WTC11 (cell line): Measurements from ENCODE around the gene MARCHF4. TPM values are rescaled to one million over a fixed set of nuclear protein-coding genes. Genes with fewer than 3 reads are reported as not detected.
A peak's percentile ranks its signal among the peaks of the same experiment; 100 is the strongest.

ENCODE experiments used
- ATAC-seq: fragments of 200-7000 bp; cut with Tn5 transposase; 2 replicates; pipeline ENCODE4 v1.10.0; 2021; ENCODE audit warnings: mild to moderate bottlenecking, moderate library complexity
- CTCF ChIA-PET: fragments of 300-600 bp; sonication (Branson Sonifier 250); formaldehyde crosslinking; loops from one replicate; lab custom pipeline; 2021; ENCODE audit warnings: antibody characterized with exemption; lab: Charles Lee
- POLR2A ChIA-PET: fragments of 350-600 bp; sonication (Branson Sonifier 250); formaldehyde crosslinking; loops from one replicate; lab custom pipeline; 2021; ENCODE audit warnings: antibody characterized with exemption; lab: Charles Lee
- DNase-seq: peaks from one replicate; pipeline ENCODE4 v3.0.0; 2021; ENCODE audit warnings: low spot score
- H3K27ac Mint-ChIP-seq: 2 replicates; pipeline ENCODE4 v1.8.0; 2021; ENCODE audit warnings: mixed read lengths
- H3K27me3 Mint-ChIP-seq: 2 replicates; pipeline ENCODE4 v1.8.0; 2021; ENCODE audit warnings: low read depth, mild to moderate bottlenecking, moderate library complexity, mixed read lengths
- H3K36me3 Mint-ChIP-seq: 2 replicates; pipeline ENCODE4 v1.8.0; 2021; ENCODE audit warnings: mixed read lengths
- H3K4me1 Mint-ChIP-seq: 2 replicates; pipeline ENCODE4 v1.8.0; 2022; ENCODE audit warnings: mixed read lengths
- H3K4me3 Mint-ChIP-seq: 2 replicates; pipeline ENCODE4 v1.8.0; 2021; ENCODE audit warnings: mild to moderate bottlenecking, moderate library complexity, mixed read lengths
- H3K9me3 Mint-ChIP-seq: 2 replicates; pipeline ENCODE4 v1.8.0; 2021; ENCODE audit warnings: mixed read lengths
- CTCF ChIP-seq: fragments of 200-600 bp; IDR thresholded peaks from 2 replicates; pipeline ENCODE4 v1.8.0; 2022; ENCODE audit warnings: antibody characterized with exemption
- ERG ChIP-seq: fragments of 250-450 bp; sonication (Bioruptor Pico); IDR thresholded peaks from 2 replicates; pipeline ENCODE4 v1.8.0; 2021; ENCODE audit warnings: mild to moderate bottlenecking
- FOXK1 ChIP-seq: sonication (generic); formaldehyde crosslinking; IDR thresholded peaks from 2 replicates; pipeline ENCODE4 v1.8.0; 2022; ENCODE audit warnings: mild to moderate bottlenecking, moderate library complexity, missing genetic modification reagents
- FOXP1 ChIP-seq: sonication (generic); formaldehyde crosslinking; IDR thresholded peaks from 2 replicates; pipeline ENCODE4 v1.8.0; 2022; ENCODE audit warnings: missing genetic modification reagents, mild to moderate bottlenecking, moderate library complexity, borderline replicate concordance
- GTF2I ChIP-seq: fragments of 250-450 bp; sonication (Bioruptor Pico); conservative IDR thresholded peaks from 2 replicates; pipeline ENCODE4 v1.4.0; 2021; ENCODE audit warnings: mild to moderate bottlenecking
- IRF2 ChIP-seq: sonication (generic); formaldehyde crosslinking; IDR thresholded peaks from 2 replicates; pipeline ENCODE4 v1.8.0; 2022; ENCODE audit warnings: low read depth, missing genetic modification reagents, borderline replicate concordance
- NFYB ChIP-seq: sonication (generic); formaldehyde crosslinking; conservative IDR thresholded peaks from 2 replicates; pipeline ENCODE4 v1.8.0; 2022; ENCODE audit warnings: low read depth, missing genetic modification reagents
- NR2C2 ChIP-seq: sonication (generic); formaldehyde crosslinking; IDR thresholded peaks from 2 replicates; pipeline ENCODE4 v1.8.0; 2022; ENCODE audit warnings: mild to moderate bottlenecking, missing genetic modification reagents
- SMAD3 ChIP-seq: sonication (generic); formaldehyde crosslinking; IDR thresholded peaks from 2 replicates; pipeline ENCODE4 v1.8.0; 2022; ENCODE audit warnings: missing genetic modification reagents, mild to moderate bottlenecking, borderline replicate concordance
- SP1 ChIP-seq: sonication (generic); formaldehyde crosslinking; conservative IDR thresholded peaks from 2 replicates; pipeline ENCODE4 v1.8.1; 2022; ENCODE audit warnings: missing genetic modification reagents
- TEAD1 ChIP-seq: sonication (generic); formaldehyde crosslinking; IDR thresholded peaks from 2 replicates; pipeline ENCODE4 v1.8.0; 2022; ENCODE audit warnings: mild to moderate bottlenecking, missing genetic modification reagents
- TEAD4 ChIP-seq: sonication (generic); formaldehyde crosslinking; IDR thresholded peaks from 2 replicates; pipeline ENCODE4 v1.8.0; 2022; ENCODE audit warnings: mild to moderate bottlenecking, missing genetic modification reagents
- ZBTB43 ChIP-seq: sonication (generic); formaldehyde crosslinking; IDR thresholded peaks from 2 replicates; pipeline ENCODE4 v1.8.1; 2023; ENCODE audit warnings: mild to moderate bottlenecking, missing genetic modification reagents
- ZNF219 ChIP-seq: sonication (generic); formaldehyde crosslinking; IDR thresholded peaks from 2 replicates; pipeline ENCODE4 v1.8.0; 2023; ENCODE audit warnings: missing genetic modification reagents, mild to moderate bottlenecking, borderline replicate concordance
- ZNF281 ChIP-seq: sonication (generic); formaldehyde crosslinking; IDR thresholded peaks from 2 replicates; pipeline ENCODE4 v1.8.0; 2023; ENCODE audit warnings: mild to moderate bottlenecking, missing genetic modification reagents
- ZNF317 ChIP-seq: sonication (generic); formaldehyde crosslinking; IDR thresholded peaks from 2 replicates; pipeline ENCODE4 v1.8.1; 2023; ENCODE audit warnings: low read depth, mild to moderate bottlenecking, moderate library complexity, missing genetic modification reagents, borderline replicate concordance
- ZNF396 ChIP-seq: fragments of 250-450 bp; sonication (Bioruptor Pico); IDR thresholded peaks from 2 replicates; pipeline ENCODE4 v1.8.0; 2021; ENCODE audit warnings: mild to moderate bottlenecking, moderate library complexity, borderline replicate concordance
- ZNF416 ChIP-seq: fragments of 250-450 bp; sonication (Bioruptor Pico); IDR thresholded peaks from 2 replicates; pipeline ENCODE4 v1.9.0; 2021; ENCODE audit warnings: mild to moderate bottlenecking, inconsistent platforms
- ZNF512 ChIP-seq: sonication (generic); formaldehyde crosslinking; IDR thresholded peaks from 2 replicates; pipeline ENCODE4 v1.8.1; 2022; ENCODE audit warnings: missing genetic modification reagents, borderline replicate concordance
- total RNA-seq: library from RNA; stranded (reverse); gene quantifications from 3 replicates; pipeline ENCODE4 v1.2.3, GENCODE V29; 2021
- TF ChIP-seq, protein P1 (sequence below): sonication (generic); formaldehyde crosslinking; IDR thresholded peaks from 2 replicates; pipeline ENCODE4 v1.8.0; 2022; ENCODE audit warnings: missing genetic modification reagents
- TF ChIP-seq, protein P2 (sequence below): sonication (generic); formaldehyde crosslinking; IDR thresholded peaks from 2 replicates; pipeline ENCODE4 v1.8.0; 2022; ENCODE audit warnings: mild to moderate bottlenecking, missing genetic modification reagents

The MARCHF4 gene
- total RNA-seq, 1 experiment from 2014 or later, result 2.6 TPM

DNA sequence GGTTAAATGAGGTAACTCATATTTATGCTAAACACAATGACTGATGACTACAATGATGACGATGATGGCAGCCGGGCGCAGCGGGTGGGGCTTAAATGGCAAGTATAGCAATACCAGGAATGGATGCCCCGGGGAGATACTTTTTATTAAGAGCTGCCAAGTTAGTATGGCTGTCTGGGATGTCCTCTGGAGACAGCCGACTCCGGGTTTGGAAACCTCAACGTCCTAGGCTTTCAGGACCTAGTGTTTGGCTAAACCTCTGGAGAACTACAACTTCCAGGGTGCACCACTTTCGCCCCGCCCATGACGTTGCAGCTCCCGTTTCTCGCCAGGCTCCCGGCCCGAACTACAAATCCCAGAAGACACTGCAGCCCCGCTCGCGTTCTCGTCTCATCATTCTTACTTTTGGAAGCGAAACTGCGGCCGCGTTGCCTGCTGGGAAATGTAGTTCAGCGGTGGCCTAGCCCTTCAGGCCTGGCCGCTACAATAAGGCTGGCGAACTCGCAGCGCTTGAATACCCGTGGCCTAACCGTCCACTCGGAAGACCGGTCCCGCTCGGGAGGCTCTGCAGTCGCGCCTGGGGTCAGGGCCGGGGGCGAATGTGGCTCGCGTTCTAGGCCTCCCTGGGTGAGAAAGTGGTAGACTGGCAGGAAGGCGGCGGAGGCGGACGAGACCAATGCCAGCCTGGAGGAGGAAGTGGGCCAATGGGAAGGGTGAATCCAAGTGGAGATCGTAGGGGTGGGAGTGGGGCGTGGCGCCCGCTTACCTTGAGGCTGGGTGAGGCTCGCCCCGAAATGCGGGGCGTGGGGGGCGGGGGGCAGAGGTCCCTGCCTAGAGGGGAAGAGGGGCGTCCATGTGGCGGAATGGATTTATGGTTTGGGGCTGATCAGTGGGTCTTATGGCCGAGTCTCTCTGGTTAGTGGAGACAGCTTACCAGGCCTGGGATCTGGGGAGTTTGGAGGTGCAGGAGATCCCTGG is 40.0 kb upstream of the MARCHF4 start, which contains the start of gene SMARCAL1 (continued):
- 0 out of 2 replicates have a peak, but pooled peaks have one; percentile 24 for TF ChIP-seq SMAD3
- no peak for TF ChIP-seq CTCF
- TF ChIP-seq FOXP1 (CRISPR knock-in tag), result no peak; the same call in 1 of the 2 replicates
- TF ChIP-seq SP1 (CRISPR knock-in tag), result peak; percentile 87
- TF ChIP-seq FOXK1 (CRISPR knock-in tag), result peak; percentile 75
- TF ChIP-seq ERG (CRISPR knock-in tag), result peak; percentile 70; the same call in 1 of the 2 replicates
- TF ChIP-seq ZBTB43 (CRISPR knock-in tag), result no peak
- TF ChIP-seq ZNF512 (CRISPR knock-in tag), result no peak
- no peak for TF ChIP-seq IRF2 (CRISPR knock-in tag)
- TF ChIP-seq, protein P1, sequence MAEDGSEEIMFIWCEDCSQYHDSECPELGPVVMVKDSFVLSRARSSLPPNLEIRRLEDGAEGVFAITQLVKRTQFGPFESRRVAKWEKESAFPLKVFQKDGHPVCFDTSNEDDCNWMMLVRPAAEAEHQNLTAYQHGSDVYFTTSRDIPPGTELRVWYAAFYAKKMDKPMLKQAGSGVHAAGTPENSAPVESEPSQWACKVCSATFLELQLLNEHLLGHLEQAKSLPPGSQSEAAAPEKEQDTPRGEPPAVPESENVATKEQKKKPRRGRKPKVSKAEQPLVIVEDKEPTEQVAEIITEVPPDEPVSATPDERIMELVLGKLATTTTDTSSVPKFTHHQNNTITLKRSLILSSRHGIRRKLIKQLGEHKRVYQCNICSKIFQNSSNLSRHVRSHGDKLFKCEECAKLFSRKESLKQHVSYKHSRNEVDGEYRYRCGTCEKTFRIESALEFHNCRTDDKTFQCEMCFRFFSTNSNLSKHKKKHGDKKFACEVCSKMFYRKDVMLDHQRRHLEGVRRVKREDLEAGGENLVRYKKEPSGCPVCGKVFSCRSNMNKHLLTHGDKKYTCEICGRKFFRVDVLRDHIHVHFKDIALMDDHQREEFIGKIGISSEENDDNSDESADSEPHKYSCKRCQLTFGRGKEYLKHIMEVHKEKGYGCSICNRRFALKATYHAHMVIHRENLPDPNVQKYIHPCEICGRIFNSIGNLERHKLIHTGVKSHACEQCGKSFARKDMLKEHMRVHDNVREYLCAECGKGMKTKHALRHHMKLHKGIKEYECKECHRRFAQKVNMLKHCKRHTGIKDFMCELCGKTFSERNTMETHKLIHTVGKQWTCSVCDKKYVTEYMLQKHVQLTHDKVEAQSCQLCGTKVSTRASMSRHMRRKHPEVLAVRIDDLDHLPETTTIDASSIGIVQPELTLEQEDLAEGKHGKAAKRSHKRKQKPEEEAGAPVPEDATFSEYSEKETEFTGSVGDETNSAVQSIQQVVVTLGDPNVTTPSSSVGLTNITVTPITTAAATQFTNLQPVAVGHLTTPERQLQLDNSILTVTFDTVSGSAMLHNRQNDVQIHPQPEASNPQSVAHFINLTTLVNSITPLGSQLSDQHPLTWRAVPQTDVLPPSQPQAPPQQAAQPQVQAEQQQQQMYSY (CRISPR knock-in tag), result no peak
- TF ChIP-seq, protein P2, sequence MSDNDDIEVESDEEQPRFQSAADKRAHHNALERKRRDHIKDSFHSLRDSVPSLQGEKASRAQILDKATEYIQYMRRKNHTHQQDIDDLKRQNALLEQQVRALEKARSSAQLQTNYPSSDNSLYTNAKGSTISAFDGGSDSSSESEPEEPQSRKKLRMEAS, result no peak
- TF ChIP-seq GTF2I (CRISPR knock-in tag), result no peak
- no peak for TF ChIP-seq ZNF416 (CRISPR knock-in tag)
- TF ChIP-seq TEAD1, result no peak

DNA sequence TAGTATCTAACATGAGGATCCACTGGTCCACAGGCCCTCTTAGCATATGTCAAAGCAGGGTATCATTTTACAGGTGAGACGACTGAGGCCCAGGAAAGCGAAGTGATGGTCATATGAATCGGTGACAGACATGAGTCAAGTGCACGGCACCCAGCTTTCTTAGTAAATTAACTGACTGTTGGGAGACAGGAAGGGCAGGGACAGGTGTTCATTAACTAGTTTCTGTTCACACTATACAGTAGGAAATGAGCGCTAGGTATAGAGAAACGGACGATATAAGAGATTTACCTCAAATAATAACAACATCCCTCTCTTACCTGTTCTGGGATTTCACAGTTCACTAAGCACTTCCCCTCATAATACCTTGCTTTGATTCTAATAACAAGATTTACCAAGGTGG is 38.3 kb upstream of the MARCHF4 start:
- H3K36me3 Mint-ChIP-seq, result no peaks in the 10 kb centered on the region
- H3K4me3 Mint-ChIP-seq, result no peak overlapping the region
- DNase-seq, result no peak
- ChIA-PET CTCF (no interaction called here), POLR2A (no interaction called here)
- no peak for ATAC-seq
- H3K27ac Mint-ChIP-seq, result no peak overlapping the region
- H3K4me1 Mint-ChIP-seq, result peaks cover 29% of the 10 kb centered on the region
- TF ChIP-seq FOXK1 (CRISPR knock-in tag) (no peak), NFYB (no peak), ZNF396 (no peak), NR2C2 (no peak), ZBTB43 (CRISPR knock-in tag) (no peak), ZNF317 (CRISPR knock-in tag) (no peak), TEAD4 (CRISPR knock-in tag) (no peak), ZNF219 (CRISPR knock-in tag) (no peak), ZNF281 (CRISPR knock-in tag) (no peak)
- H3K27me3 Mint-ChIP-seq, result no peaks in the 10 kb centered on the region; the same call in 1 of the 2 replicates
- no peaks in the 10 kb centered on the region for H3K9me3 Mint-ChIP-seq
